ENCODE measurements around the gene SPDYE1. TPM values are rescaled to one million over a fixed set of nuclear protein-coding genes. Genes with fewer than 3 reads are reported as not detected.

The SPDYE1 gene
- total RNA-seq, result not detected

GRCh38 chr7:43997532-43997931 lies at the start of gene SPDYE1:
Gene SPDYE1 (plus strand): TSS chr7:43997897. CDS start chr7:43999950, 2,053 bp downstream.

DNA sequence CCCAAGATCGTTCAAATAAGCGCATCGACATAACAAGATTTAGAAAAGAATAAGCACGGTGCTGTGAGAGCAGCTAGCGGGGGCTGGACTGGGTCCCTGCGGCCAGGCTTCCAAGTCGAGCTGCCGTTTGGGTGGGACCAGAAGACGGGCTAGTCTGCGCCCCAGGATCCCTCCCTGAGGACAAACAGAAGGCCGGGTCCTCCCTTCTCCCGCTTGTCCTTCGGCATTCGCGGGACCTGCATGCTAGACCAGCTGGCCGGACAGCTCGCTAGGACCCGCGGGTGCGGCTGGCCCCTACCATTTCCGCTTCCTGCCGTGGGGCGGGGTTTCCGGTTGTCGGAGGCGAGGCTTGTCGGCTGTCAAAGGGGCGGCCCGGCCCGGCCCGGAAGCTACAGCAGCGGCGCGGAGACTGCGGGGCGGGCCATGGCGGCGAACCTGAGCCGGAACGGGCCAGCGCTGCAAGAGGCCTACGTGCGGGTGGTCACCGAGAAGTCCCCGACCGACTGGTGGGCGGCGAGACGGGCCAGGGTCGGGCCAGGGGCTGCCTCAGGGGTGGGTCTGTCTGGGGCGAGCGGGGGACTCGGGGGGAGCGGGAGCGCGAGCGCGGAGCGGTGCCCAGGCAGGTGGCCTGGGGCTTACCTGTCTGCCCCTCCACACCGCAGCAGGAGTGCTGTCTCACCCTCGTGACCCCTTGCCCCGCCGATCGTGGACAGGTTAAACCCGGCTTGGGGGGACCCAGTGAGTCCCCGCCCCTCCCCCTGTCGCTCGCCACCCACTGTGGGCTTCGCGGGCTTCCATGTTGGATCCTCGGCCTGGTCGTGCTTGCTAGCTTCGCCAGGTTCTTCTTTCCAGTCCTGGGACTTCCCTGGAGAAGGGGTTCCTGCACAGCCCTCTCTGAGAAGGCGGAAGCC lies 46.9 kb downstream of the SPDYE1 start, which contains the start of gene DBNL:
TSS of gene DBNL (plus strand) at position 388 of the 911 bp plus-strand sequence. CDS start at position 424, 36 bp downstream.

Other genes starting within 250 kb of the SPDYE1 start
- 10 to 100 TPM; 35.1 to 44.6 TPM for gene BLVRA, start 239.2 kb upstream of the SPDYE1 start, total RNA-seq
- 10 to 100 TPM; 73.6 to 96.9 TPM for gene MRPS24, start 128.4 kb upstream of the SPDYE1 start, total RNA-seq
- gene URGCP, start 91.3 kb upstream of the SPDYE1 start, total RNA-seq, result 10 to 100 TPM; 31.0 to 37.0 TPM
- gene UBE2D4, start 71.5 kb upstream of the SPDYE1 start, total RNA-seq, result 10 to 100 TPM in 1 of 2 donors, 1 to 10 TPM in 1; 10.0 to 15.8 TPM
- gene DBNL, start 46.8 kb downstream of the SPDYE1 start, total RNA-seq, result 100 to 1,000 TPM in 1 of 2 donors, 10 to 100 TPM in 1; 95.3 to 103 TPM
- gene PGAM2, start 67.7 kb downstream of the SPDYE1 start, total RNA-seq, result not detected
- gene POLM, start 84.6 kb downstream of the SPDYE1 start, total RNA-seq, result 10 to 100 TPM; 18.0 to 29.6 TPM
- 10 to 100 TPM; 33.0 to 63.3 TPM for gene AEBP1, start 106.4 kb downstream of the SPDYE1 start, total RNA-seq
- gene POLD2, start 125.7 kb downstream of the SPDYE1 start, total RNA-seq, result 100 to 1,000 TPM in 1 of 2 donors, 10 to 100 TPM in 1; 88.4 to 153 TPM
- gene MYL7, start 143.4 kb downstream of the SPDYE1 start, total RNA-seq, result not detected
- not detected for gene GCK, start 191.5 kb downstream of the SPDYE1 start, total RNA-seq
- gene YKT6, start 203.1 kb downstream of the SPDYE1 start, total RNA-seq, result 10 to 100 TPM; 76.1 to 78.6 TPM